NCI-H2196 (cell line): Measurements from ENCODE around the gene TRIM67.
"Not testable (repeated sequence)": the region's sequence is repeated elsewhere in the genome, so short reads cannot be mapped to it uniquely, and the experiment has no call there.

Experiments
- DNase-seq: peaks from one replicate; lab custom pipeline; 2025; ENCODE audit not compliant: unreplicated experiment; lab: John Stamatoyannopoulos, UW

Gene TRIM67

DNA sequence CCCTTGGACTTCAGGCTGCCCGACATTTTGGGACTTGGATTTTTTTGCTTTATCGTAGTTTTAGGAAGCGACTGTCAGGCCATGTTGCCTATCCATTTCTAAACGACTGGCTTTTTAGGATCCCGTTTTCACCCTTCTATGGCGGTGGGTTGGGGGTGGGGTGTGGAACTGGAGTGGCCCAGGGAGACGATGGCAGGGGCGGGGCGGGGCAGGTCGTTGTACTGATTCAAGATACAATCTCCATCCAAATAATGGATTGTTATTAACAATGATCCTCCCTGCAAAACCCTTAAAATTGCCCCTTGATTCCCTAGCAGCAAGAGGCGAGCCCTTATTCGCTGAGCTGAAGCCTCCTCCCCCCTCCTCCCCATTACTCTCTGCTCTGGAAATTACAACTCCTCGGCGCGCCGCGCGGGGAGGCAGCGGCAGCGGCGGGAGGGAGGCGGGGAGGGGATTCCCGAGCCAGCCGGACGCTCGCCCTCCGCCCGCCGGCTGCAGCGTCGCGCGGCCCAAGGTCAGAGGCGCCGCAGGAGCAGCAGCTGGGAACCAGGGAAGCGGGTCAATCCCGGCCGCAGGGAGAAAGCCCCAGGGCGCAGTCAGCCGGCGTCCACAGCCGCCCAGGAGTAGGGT lies at the start of gene TRIM67:
TRIM67 (plus strand) TSS at position 392 of the 630 bp plus-strand sequence. CDS start 912 bp downstream, outside the sequence.
- DNase-seq = peak; percentile 59

DNA sequence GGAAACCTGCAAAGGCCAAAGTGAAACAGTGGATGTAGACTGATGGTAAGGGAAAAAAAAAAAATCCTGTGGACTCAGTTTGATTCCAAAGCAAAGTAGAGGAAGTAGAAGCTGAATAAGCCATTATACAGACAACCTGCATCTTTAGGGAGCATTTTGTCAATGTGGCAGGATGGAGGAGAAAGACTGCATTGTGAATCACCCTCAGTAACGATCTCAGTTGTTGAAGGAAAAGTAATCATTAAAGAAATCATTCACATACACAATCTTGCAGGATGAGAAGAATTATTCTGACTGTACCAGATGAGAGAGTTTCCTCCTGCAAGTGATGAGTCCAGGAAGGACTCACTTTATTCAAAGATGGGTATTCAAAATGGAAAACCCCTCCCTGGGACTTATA lies 45.1 kb upstream of the TRIM67 start:
- no peak for DNase-seq

DNA sequence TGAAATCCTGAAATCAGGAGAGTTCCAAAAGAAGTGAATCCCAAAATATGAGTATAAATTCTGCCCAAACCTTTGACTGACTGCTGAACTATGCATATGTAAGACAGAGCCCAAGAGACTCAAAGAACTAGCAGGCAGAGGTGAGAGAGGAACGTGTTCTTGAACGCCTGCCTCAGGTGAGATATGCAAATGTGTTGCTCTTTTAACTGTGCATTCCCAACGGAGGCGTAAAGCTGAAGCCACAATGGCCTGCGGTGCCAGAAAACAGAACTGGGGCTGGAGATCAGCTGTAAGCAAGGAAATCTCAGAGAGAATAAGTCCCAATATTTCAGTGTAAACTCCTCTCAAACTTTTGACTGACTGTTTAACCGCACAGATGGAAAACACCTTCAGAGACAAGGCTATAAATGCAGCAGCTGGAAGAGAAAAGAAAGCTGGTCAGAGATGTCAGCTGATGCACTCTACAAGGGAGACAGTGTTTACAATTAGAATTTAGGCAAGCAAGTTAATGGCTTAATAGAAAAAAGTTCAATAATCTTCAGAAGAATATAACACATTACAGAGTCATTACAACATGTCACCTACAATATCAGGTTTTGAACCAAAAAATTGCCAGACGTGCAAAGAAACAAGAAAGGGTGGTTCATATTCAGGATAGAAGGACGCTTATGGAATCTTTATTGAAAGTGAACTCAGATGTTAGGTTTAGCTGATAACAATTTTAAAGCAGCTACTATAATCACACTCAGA lies 43.0 kb upstream of the TRIM67 start:
- no peak for DNase-seq

DNA sequence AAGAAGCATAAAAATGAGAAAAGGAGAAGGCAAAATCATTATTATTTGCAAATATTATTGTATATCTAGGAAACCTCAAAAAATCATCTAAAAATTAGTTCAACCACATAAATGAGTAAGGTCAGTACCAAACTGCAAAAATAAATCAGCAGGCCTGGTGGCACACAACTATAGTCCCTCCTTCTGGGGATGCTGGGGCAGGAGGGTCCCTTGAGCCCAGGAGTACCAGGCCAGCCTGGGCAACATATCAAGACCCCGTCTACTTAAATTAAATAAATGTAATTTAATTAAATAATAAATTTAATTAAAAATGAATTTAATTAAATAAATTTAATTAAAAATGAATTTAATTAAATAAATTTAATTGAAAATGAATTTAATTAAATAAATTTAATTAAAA lies 40.3 kb upstream of the TRIM67 start:
- no peak for DNase-seq

DNA sequence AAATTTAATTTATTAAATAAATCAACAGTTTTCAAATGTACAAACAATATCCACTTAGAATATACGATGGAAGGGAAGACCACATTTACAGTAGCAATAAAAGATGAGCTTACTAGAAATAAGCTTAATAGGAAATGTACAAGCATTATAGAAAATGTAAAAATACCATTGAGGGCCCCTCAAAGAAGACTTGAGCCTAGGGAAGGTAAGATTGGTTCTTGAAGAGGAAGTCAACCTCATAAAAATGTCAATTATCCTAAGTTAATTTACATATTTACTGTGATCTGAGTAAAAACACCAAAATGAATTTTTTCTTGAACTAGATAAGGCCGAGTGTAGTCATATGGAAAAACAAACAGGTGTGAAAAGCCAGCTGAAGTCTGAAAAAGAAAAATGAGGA lies 39.7 kb upstream of the TRIM67 start:
- no peak for DNase-seq

DNA sequence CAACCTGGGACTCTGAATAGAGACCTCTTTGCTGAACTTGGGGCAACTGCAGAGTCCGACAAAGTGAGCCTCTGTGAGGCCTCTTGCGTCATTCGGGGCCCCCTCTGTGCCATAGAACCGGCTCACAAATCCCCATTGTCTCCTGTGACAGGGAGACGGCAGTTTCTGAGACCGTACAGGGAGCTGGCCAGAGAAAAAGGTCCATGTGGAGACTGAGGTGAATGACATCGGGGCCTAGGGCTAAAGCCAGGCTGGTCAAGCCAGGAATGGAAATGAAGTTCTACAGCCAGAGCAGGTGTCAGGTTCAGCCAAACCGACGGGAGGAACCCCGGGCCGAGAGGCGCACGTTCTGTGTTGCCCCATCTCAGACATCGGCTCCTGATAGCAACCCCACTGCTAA lies 37.1 kb upstream of the TRIM67 start:
- DNase-seq = no peak

DNA sequence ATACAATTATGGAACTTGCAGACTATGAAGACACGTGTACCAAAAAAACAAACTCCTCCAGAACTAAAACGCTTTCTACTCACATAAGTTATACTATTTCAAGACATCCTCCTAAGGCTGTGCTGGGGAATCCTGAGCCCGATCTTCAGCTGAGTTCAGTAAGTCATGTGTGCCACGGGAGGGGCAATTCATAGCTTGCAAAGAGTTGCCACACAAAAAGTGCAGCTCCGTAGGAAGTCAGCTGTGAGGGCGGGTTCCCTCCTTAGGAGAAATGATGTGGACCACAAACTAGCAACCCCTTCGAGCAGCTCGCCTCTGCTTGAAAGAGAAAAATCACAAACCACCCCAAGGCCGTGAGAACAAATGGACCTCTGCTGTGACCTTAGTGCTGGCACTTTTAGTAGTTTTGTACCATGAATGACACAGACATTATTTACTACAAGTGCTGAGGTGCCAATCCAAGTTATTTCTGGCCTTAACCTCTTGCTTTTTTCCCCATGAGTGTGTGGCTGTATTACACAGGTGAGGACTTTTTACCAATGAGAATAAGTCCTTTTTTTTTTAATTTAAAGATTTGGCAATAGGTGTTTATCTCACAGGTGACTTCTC lies 35.8 kb upstream of the TRIM67 start:
- no peak for DNase-seq

DNA sequence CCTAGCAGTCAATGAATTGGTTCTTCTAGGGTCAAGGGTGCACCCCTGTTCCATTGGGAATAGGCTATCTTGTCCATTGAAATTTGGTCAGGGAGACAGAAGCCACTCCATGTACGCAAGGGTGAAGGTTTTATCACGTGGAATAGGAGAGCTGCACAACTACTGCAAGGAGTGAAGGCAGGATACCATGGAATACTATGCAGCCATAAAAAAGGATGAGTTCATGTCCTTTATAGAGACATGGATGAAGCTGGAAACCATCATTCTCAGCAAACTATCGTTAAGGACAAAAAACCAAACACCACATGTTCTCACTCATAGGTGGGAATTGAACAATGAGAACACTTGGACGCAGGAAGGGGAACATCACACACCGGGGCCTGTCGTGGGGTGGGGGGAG lies 34.8 kb upstream of the TRIM67 start:
- DNase-seq = not testable (repeated sequence)

DNA sequence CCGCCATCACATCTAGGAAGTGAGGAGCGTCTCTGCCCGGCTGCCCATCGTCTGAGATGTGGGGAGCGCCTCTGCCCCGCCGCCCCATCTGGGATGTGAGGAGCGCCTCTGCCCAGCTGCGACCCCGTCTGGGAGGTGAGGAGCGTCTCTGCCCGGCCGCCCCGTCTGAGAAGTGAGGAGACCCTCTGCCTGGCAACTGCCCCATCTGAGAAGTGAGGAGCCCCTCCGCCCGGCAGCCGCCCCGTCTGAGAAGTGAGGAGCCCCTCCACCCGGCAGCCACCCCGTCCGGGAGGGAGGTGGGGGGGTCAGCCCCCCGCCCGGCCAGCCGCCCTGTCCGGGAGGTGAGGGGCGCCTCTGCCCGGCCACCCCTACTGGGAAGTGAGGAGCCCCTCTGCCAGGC lies 33.4 kb upstream of the TRIM67 start:
- DNase-seq = not testable (repeated sequence)

DNA sequence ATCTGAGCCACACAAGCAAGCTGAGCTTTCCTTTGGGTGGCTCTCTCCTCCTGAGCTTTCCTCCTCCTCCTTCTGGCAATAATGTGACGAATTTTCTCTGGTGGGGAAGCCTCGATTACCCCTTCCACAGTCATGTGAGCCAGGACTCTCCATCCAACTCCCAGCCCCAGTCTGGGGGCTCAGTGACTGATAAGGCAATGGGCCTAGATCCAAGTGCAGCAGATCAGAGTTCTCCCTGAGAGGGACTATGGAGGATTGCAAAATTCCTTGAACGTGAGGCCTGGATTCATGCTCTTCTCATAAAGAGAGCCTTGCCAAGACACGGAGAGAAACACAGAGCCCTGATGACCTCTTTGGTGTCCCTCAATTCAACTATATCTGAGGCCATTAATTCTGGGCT lies 31.3 kb upstream of the TRIM67 start:
- no peak for DNase-seq

DNA sequence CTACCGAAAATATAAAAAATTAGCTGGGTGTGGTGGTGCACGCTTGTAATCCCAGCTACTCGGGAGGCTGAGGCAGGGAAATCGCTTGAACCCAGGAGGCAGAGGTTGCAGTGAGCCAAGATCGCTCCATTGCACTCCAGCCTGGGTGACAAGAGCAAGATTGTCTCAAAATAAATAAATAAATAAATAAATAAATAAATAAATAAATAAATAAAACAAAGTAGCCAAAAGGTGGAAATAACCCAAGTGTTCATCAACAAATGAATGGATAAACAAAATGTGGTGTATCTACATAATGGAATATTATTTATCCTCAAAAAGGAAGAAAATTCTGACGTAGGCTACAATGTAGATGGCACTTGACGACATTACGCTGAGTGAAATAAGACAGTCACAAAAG lies 29.3 kb upstream of the TRIM67 start:
- DNase-seq = not testable (repeated sequence)

DNA sequence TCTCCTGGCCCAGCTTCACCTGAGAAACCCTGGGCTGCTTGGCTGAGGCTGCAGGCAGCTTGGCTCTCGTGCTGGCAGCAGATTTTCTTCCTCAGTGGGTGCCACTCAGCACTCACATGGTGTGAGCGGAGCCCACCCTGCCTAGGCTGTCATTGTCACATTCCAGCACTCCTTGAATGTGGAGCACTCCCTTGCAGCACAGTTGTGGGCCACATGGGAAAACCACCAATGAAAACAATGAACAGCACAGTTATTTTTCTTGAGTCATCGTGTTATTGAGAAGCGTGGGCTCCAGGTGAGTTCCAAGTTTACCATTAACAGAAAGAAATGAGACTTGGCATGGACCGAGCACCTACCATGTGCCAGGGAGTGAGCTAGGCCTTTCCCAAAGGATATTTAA lies 27.2 kb upstream of the TRIM67 start:
- no peak for DNase-seq

DNA sequence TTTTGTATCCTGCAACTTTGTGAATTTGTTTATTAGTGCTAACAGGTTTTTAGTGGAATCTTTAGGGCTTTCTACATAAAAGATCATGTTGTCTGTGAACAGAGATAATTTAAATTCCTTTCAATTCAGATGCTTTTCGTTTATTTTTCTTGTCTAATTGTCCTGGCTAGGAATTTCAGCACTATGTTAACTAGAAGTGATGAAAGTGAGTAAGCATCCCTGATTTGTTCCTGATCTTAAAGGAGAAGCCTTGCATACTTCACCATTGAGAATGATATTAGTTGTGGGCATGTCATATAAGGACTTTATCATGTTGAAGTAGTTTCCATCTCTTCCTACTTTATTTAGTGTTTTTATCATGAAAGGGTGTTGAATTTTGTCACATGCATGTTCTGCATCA lies 23.6 kb upstream of the TRIM67 start:
- no peak for DNase-seq

DNA sequence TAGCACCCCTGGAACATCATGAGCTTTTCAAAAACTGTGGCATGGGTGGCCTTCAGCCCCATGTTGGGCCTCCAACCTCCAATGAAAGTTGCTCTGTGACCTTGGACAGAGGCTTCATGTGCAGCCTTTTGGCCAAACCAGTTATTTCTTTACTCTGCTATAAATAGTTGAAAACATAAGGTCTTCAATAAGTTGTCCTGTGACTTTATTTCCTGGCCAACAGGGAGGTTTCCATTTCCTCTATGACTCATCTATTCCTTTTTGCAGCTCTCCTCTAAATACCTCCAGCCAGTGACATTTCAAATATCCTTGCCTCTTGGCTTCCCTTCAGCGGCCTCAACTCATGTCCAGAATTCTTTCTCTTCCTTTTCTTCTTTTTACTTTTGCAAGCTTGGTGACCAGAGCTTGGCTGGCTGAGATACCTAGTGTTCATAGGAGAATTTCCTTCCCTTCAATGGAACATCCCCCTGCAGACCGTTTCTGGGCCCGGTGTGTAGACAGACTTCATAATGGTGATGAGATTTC lies 22.7 kb upstream of the TRIM67 start:
- DNase-seq = no peak

DNA sequence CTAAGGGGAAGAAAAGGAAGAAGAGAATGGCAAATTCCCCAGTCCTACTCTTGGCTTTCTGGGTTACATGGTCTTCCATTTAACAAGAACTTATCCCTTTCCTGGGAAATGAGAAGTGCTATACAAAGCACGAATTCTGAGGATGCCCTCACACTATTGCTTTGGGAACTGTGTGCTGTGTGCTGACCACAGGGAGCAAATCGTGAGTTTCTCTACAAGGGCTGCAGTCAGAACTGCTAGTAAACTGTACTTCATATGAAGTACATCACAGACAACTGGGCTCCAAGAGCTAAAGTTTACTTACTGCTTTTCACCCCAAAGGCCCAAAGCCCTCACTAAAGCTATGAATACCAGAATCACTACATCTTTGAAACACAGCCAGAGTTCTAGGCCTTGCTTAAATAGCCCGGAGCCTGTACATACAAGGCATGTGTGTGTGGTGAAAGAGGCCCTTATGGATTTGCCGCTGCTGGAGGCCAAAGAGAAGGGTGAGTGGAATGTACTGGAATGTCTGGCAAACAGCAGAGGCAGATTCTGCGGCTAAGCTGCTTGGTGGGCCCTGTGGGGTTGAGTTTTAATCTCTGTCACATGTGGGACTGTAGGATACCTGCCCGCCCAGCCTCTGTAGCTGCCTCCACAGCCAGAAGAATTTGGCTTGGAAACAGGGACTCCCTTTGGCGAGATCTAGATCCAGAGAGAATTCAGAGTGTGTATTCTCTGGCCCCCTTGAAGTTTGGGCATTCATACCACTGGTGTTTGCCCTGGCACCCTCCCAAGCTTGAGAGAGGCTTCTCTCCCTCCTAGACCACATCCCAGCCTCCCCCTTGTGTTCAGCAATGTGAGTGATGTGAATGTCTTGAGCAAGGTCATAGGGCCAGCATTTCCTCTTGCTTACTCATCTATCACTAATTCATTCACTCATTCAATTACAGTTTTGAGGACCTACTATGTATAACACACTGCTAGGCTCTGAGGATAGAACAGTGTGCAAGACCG lies 21.9 kb upstream of the TRIM67 start:
- peak; percentile 26 for DNase-seq

DNA sequence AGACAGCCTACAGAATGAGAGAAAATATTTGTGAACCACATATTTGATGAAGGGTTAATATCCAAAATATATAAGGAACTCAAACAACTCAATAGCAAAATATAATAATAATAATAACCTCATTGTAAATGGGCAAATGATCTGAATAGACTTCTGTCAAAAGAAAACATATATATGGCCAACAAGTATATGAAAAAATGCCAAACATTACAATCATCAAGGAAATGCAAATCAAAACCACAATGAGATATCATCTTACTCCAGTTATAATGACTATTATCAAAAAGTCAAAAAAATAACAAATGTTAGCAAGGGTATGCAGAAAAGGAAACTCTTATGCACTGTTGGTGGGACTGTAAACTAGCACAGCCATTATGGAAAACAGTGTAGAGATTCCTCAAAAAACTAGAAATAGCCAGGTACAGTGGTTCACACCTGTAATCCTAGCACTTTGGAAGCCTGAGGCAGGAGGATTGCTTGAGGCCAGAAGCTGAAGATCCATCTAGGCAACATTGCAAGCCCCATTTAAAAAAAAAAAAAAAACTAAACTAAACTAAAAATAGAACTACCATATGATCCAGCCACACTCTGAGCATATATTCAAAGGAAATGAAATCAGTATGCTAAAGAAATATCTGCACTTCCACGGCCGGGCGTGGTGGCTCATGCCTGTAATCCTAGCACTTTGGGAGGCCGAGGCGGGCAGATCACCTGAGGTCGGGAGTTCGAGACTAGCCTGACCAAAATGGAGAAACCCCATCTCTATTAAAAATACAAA lies 17.3 kb upstream of the TRIM67 start:
- no peak for DNase-seq

DNA sequence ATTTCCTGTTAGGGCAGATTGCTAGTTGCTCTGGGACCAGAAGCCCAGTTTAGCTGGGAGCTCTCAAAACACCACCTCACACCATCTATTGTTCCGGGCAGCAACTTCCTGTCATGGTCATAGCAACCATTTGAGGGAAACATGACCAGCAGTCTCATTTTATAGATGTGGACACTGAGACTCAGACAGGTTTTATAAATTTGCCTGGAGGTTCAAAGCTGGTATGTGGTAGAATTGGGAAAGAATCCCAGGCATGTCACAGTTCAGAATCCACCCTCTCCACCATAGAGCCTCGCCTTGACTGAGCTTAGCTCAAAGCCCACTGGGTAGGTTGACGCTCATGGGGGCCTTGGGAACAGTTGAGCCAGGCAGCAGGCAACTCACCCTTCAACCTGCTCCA lies 14.0 kb upstream of the TRIM67 start:
- no peak for DNase-seq

DNA sequence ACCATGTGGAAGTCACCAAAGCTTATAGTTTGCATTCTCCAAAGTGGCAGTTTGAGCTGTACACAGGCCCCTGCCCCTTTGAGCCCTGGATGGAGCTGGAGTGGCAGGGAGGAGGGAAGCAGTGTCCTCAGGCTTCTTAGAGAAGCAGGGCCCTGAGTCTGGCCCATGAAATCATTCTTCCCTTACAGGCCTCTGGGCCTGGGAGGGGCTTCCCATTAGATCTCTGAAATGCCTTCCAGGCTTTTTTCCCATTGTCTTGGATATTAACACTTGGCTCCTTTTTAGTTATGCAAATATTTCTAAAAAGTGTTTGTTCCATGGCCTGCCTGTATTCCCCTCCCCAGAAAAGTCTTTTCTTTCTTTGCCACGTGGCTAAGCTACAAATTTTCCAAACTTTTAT lies 10.0 kb upstream of the TRIM67 start:
- DNase-seq = no peak

DNA sequence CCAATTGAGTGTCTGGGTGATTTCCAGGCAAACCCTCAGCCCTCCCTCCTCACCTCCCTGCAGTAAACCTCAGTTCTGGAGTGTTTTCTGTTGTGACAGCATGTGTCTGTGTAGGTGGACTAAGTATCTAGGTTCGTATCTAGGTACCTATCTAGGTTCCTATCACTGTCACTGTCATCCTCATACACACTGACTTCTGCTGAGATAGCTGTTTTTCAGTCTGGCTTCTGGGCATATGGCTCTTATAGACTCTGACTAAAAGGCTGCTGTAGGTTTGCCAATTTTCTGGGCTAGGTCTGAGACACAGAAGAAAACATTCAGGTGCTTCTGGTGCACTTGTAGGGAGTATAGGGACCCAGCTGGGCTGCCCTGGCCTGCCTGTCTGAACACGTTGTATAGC lies 8.1 kb upstream of the TRIM67 start:
- peak; percentile 12 for DNase-seq

DNA sequence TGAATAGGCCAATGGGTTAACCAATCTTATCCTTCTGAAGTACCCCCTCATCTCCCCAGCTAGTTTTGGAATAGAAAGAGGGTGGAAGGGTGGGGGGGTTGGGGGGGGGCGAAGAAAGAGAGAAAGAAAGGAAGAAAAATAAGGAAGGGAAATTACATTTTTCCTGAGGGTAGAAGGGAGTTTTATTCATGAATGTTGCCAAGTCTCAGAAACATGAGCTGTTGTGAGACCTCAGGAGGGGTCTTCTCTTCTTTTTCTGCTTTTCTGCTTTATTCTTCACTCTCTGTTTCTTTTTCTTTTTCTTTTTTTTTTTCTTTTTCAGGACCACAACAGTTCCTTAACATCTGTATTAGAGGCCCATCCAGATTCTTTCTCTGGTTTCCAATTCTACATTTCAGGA lies 6.0 kb upstream of the TRIM67 start:
- DNase-seq = no peak
